ENCODE measurements around the gene PPP1R14B. TPM values are rescaled to one million over a fixed set of nuclear protein-coding genes. Genes with fewer than 3 reads are reported as not detected.

Gene PPP1R14B
- total and polyA plus RNA-seq, 2 of the 13 experiments (the other 11 are each of a cell fraction or from before 2014, with no cell fraction given) = 110 to 148 TPM

DNA sequence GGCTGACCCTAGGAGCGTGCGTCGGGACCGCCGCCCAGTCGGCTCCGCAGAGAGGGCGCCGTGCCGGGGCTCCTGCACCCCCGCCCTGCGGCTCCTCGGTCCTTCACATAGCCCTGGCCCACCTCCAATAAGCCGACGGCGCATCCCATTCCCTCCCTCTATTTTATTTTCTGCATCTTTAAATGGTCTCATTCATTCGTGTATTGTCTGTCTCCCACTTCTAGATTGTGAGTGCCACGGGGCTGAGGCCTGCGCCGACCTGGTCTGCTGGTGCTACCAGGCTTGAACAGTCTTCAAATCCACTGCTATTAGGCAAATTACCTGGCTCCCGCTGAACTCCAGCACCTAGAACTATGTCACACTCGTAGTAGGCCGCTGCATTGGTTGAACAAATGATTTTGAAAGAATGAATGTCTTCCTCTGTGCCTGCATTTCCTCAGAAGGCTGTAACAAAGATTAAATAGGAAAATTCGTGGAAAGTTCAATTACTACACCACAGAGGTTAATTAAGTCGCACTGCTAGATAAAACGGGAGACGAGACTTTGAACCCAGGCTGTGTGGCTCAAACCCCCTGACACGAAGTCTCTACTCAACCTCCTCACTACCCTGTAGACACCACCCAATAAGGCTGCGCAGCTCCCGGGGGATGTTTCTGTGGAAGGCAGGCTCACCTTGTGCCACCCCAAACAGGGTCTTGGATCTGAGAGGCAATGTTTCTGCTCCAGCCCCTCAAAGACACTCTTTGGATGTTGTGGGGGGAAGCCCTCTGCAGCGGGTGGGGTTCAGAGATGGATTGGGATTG, 1.2 kb upstream of the PPP1R14B start (continued):
- TF ChIP-seq ZFP90 (CRISPR knock-in tag; IDR thresholded peaks at IDR 0.05; ENCODE audit: borderline replicate concordance) = no peak
- 0 out of 2 replicates have a peak, but pooled peaks have one; percentile 16 for TF ChIP-seq HES4 (CRISPR knock-in tag; IDR thresholded peaks at IDR 0.05; ENCODE audit: borderline replicate concordance)
- TF ChIP-seq ZNF24 (IDR thresholded peaks at IDR 0.05) = peak; percentile 56; the same call in 1 of the 2 replicates
- TF ChIP-seq ZNF30 (CRISPR knock-in tag; IDR thresholded peaks at IDR 0.05) = 0 out of 2 replicates have a peak, but pooled peaks have one; percentile 11
- TF ChIP-seq, protein P1, sequence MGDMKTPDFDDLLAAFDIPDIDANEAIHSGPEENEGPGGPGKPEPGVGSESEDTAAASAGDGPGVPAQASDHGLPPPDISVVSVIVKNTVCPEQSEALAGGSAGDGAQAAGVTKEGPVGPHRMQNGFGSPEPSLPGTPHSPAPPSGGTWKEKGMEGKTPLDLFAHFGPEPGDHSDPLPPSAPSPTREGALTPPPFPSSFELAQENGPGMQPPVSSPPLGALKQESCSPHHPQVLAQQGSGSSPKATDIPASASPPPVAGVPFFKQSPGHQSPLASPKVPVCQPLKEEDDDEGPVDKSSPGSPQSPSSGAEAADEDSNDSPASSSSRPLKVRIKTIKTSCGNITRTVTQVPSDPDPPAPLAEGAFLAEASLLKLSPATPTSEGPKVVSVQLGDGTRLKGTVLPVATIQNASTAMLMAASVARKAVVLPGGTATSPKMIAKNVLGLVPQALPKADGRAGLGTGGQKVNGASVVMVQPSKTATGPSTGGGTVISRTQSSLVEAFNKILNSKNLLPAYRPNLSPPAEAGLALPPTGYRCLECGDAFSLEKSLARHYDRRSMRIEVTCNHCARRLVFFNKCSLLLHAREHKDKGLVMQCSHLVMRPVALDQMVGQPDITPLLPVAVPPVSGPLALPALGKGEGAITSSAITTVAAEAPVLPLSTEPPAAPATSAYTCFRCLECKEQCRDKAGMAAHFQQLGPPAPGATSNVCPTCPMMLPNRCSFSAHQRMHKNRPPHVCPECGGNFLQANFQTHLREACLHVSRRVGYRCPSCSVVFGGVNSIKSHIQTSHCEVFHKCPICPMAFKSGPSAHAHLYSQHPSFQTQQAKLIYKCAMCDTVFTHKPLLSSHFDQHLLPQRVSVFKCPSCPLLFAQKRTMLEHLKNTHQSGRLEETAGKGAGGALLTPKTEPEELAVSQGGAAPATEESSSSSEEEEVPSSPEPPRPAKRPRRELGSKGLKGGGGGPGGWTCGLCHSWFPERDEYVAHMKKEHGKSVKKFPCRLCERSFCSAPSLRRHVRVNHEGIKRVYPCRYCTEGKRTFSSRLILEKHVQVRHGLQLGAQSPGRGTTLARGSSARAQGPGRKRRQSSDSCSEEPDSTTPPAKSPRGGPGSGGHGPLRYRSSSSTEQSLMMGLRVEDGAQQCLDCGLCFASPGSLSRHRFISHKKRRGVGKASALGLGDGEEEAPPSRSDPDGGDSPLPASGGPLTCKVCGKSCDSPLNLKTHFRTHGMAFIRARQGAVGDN (CRISPR knock-in tag; IDR thresholded peaks at IDR 0.05) = peak; percentile 18
- TF ChIP-seq FOXO4 (CRISPR knock-in tag; conservative IDR thresholded peaks at IDR 0.05) = 0 out of 2 replicates have a peak, but pooled peaks have one; percentile 38
- TF ChIP-seq, protein P2, sequence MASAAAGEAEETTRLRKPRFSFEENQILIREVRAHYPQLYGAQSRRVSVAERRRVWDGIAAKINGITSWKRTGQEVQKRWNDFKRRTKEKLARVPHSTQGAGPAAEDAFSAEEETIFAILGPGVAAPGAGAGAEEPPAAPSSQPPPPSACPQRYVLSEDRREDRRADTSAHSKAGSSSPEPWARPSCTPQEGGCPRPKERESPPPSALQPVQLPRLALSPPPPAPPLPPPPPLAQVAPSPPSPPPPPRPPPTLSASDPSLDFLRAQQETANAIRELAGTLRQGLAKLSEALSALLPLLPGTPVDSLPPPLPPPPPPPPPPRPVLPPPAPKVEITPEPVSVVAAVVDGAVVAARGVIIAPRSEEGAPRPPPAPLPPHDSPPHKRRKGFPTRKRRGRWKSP (CRISPR knock-in tag; IDR thresholded peaks at IDR 0.05) = peak; percentile 67; the same call in 1 of the 2 replicates
- peak; percentile 22; the same call in 1 of the 2 replicates for TF ChIP-seq HNF4A (CRISPR knock-in tag; IDR thresholded peaks at IDR 0.05)
- no peak for TF ChIP-seq ZNF7 (CRISPR knock-in tag; IDR thresholded peaks at IDR 0.05)
- TF ChIP-seq ZFX (CRISPR knock-in tag; IDR thresholded peaks at IDR 0.05; ENCODE audit: low read depth) = peak; percentile 5; the same call in 1 of the 2 replicates
- no peak for TF ChIP-seq HNRNPLL (IDR thresholded peaks at IDR 0.05; ENCODE audit: low read depth, low read length, poor library complexity, severe bottlenecking)
- TF ChIP-seq, protein P3, sequence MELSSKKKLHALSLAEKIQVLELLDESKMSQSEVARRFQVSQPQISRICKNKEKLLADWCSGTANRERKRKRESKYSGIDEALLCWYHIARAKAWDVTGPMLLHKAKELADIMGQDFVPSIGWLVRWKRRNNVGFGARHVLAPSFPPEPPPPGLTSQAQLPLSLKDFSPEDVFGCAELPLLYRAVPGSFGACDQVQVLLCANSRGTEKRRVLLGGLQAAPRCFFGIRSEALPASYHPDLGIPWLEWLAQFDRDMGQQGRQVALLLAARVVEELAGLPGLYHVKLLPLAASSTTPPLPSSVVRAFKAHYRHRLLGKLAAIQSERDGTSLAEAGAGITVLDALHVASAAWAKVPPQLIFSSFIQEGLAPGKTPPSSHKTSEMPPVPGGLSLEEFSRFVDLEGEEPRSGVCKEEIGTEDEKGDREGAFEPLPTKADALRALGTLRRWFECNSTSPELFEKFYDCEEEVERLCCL (CRISPR knock-in tag; IDR thresholded peaks at IDR 0.05; ENCODE audit: borderline replicate concordance) = 0 out of 2 replicates have a peak, but pooled peaks have one; percentile 30

Measured in HepG2 (cell line).